Placental epithelial cell (primary cell): ENCODE results near the gene PDE2A. TPM values are rescaled to one million over a fixed set of nuclear protein-coding genes. Genes with fewer than 3 reads are reported as not detected.
A peak's percentile ranks its signal among the peaks of the same experiment; 100 is the strongest.

Experiments used
- small RNA-seq: library from RNA; depleted of rRNA; stranded (forward); fragments of <200 nt; gene quantifications from one replicate; pipeline ENCODE3, GENCODE V24; 2012
- total RNA-seq: library from RNA; depleted of rRNA; stranded (reverse); fragments of >200 nt; gene quantifications from 2 replicates; pipeline ENCODE4 v1.2.3, GENCODE V29; 2012

Gene PDE2A
- total RNA-seq, result 0.43 and 0.79 TPM in 2 replicates

GRCh38 chr11:72673943-72674828 lies at the start of gene PDE2A:
TSS of gene PDE2A (minus strand) at chr11:72674422. CDS start at chr11:72674207, 215 bp downstream.

Small RNAs within 50 kb of the gene (small RNA-seq; reads per million reads assigned to genes)
- 18.4 reads per million, percentile 96 among the genes with 10 or more reads in this experiment for gene MIR139
- not detected for gene RNU7-105P

Other genes with a start within 250 kb of the PDE2A start
- 53.0 and 82.3 TPM in 2 replicates for gene CLPB, start 239.9 kb downstream of the PDE2A start, total RNA-seq
- 80.6 and 91.9 TPM in 2 replicates for gene ARAP1, start 78.0 kb upstream of the PDE2A start, total RNA-seq
- 292 and 302 TPM in 2 replicates for gene STARD10, start 119.6 kb upstream of the PDE2A start, total RNA-seq
- gene ATG16L2, start 140.0 kb upstream of the PDE2A start, total RNA-seq, result 2.0 and 8.6 TPM in 2 replicates